Ovary (tissue), 3 donors: ENCODE results near the gene PROZ.

Source experiments
- POLR2A ChIP-seq: fragments of 450-650 bp; IDR thresholded peaks from one replicate; pipeline ENCODE4 v1.6.1; 2017; ENCODE audit warnings: antibody characterized with exemption, mild to moderate bottlenecking, moderate library complexity
- TF ChIP-seq, protein P1 (sequence below), 3 donors: fragments of 450-650 bp in 2 of 3; fragments of 200-600 bp in 1 of 3; IDR thresholded peaks; one replicate each; pipeline versions ENCODE4 v1.5.1 to v1.8.0; 2016 to 2022; ENCODE audit warnings: antibody characterized with exemption in 3 of 3, mild to moderate bottlenecking in 1 of 3
- donor health status: DM: no; HTN: no; CAD: no.

DNA sequence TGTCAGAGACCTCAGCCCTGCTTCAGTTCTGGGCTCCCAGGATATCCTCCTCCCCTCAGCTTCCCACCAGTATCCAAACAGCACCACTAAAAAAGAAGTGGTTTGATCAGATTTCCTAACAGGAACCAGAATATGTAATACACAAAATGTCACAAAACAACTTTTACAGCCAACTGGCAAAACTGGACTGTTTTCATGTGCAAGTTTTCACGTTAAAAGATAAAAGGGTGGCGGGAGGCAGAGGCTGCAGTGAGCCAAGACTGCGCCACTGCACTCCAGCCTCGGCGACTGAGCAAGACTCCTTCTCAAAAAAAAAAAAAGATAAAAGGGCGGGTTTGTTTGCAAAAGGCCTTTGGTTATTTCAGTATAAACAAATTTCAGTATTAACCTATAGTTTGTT is 36.9 kb downstream of the PROZ start:
- TF ChIP-seq, protein P1, sequence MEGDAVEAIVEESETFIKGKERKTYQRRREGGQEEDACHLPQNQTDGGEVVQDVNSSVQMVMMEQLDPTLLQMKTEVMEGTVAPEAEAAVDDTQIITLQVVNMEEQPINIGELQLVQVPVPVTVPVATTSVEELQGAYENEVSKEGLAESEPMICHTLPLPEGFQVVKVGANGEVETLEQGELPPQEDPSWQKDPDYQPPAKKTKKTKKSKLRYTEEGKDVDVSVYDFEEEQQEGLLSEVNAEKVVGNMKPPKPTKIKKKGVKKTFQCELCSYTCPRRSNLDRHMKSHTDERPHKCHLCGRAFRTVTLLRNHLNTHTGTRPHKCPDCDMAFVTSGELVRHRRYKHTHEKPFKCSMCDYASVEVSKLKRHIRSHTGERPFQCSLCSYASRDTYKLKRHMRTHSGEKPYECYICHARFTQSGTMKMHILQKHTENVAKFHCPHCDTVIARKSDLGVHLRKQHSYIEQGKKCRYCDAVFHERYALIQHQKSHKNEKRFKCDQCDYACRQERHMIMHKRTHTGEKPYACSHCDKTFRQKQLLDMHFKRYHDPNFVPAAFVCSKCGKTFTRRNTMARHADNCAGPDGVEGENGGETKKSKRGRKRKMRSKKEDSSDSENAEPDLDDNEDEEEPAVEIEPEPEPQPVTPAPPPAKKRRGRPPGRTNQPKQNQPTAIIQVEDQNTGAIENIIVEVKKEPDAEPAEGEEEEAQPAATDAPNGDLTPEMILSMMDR (IDR thresholded peaks at IDR 0.05) = no peak
- no peak for TF ChIP-seq POLR2A
